ENCODE results near the gene ZBTB5. TPM values are rescaled to one million over a fixed set of nuclear protein-coding genes. Genes with fewer than 3 reads are reported as not detected.

ZBTB5 gene
- total and polyA plus RNA-seq, 2 donors (not counting 3 experiments of a cell fraction or from before 2014, with no cell fraction given) = 10.0 to 13.7 TPM

DNA sequence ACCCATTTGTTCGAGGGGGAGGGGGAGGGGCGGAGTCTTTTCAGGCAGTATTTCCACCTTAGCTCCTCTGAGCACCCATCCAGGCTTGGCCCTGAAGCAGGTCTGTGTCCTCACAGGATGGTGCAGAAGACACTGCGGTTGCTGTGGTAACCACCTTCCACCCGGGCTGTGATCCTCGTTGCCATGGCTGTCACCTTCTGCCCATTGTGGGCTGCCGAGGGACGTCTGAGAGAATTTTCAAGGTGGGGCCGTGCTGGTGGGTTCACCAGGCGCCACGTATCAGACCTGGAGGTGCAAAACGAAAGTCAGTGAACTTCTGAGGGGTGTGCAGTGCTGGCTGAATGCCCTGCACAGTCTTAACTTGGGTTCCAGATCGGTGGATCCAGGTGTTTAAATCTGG is 47.2 kb upstream of the ZBTB5 start:
- TF ChIP-seq MYC (IDR thresholded peaks at IDR 0.05; ENCODE audit: low read depth, low read length) = no peak
- no peak for TF ChIP-seq EZH2 (IDR thresholded peaks at IDR 0.05; ENCODE audit: borderline replicate concordance, low read depth, low read length, severe bottlenecking)
- no peak for TF ChIP-seq GATA2 (IDR thresholded peaks at IDR 0.05; ENCODE audit: insufficient read depth, insufficient read length, low read depth, low read length)
- TF ChIP-seq POLR2A (IDR thresholded peaks at IDR 0.05; ENCODE audit: low read depth, low read length) = no peak
- no peak for TF ChIP-seq FOS (IDR thresholded peaks at IDR 0.05; ENCODE audit: borderline replicate concordance, insufficient read depth, low read length)
- no peak for TF ChIP-seq POLR2AphosphoS5 (IDR thresholded peaks at IDR 0.05; ENCODE audit: insufficient read depth, low read depth, low read length)
- ChIA-PET POLR2A (no interaction called here), CTCF (no interaction called here)
- H3K27ac ChIP-seq (ENCODE audit: insufficient read depth, low read depth, low read length) = no peak overlapping the region
- H3K4me3 ChIP-seq (replicated peaks in 1 of 3; ENCODE audit: insufficient read depth in 1 of 3, low read depth in 1 of 3, low read length in 3 of 3) = no peak overlapping the region
- H3K9ac ChIP-seq (replicated peaks; ENCODE audit: extremely low read depth, insufficient read depth, low read length) = no peak overlapping the region
- no peaks in the 10 kb centered on the region for H3K4me1 ChIP-seq (ENCODE audit: control insufficient read depth, extremely low read depth, insufficient read depth, low read length)
- intact Hi-C loops (cut with micrococcal nuclease) (no loop called here), dilution Hi-C loops (cut with MboI; ENCODE audit: extremely low pct_ligation_motif_present, low sequenced_read_pairs) (no loop called here)
- H3K79me2 ChIP-seq (ENCODE audit: control insufficient read depth, insufficient read depth, low read length) = no peaks in the 10 kb centered on the region
- FAIRE-seq (no peak), DNase-seq (ENCODE audit: low read depth, low spot score) (no peak)
- no peaks in the 10 kb centered on the region for H3K27me3 ChIP-seq (ENCODE audit: control insufficient read depth in 2 of 2, insufficient read depth in 2 of 2, low read length in 2 of 2)
- H4K20me1 ChIP-seq (replicated peaks; ENCODE audit: control insufficient read depth, extremely low read depth, insufficient read depth, low read length) = no peaks in the 10 kb centered on the region
- BruUV-seq (replicated peaks) = no TSS peak
- H3K4me2 ChIP-seq (ENCODE audit: insufficient read depth, low read length) = no peak overlapping the region
- no peaks in the 10 kb centered on the region for H3K9me1 ChIP-seq (replicated peaks; ENCODE audit: control insufficient read depth, extremely low read depth, insufficient read depth, low read length)
- H3K36me3 ChIP-seq (ENCODE audit: control insufficient read depth in 2 of 2, extremely low read depth in 1 of 2, insufficient read depth in 2 of 2, low read length in 2 of 2) = peaks cover 2 to 5% of the 10 kb centered on the region in 2 experiments
- H3K9me3 ChIP-seq (replicated peaks; ENCODE audit: control insufficient read depth, insufficient read depth, low read length) = no peaks in the 10 kb centered on the region
- H2AFZ ChIP-seq (ENCODE audit: low read depth, low read length) = no peak overlapping the region

DNA sequence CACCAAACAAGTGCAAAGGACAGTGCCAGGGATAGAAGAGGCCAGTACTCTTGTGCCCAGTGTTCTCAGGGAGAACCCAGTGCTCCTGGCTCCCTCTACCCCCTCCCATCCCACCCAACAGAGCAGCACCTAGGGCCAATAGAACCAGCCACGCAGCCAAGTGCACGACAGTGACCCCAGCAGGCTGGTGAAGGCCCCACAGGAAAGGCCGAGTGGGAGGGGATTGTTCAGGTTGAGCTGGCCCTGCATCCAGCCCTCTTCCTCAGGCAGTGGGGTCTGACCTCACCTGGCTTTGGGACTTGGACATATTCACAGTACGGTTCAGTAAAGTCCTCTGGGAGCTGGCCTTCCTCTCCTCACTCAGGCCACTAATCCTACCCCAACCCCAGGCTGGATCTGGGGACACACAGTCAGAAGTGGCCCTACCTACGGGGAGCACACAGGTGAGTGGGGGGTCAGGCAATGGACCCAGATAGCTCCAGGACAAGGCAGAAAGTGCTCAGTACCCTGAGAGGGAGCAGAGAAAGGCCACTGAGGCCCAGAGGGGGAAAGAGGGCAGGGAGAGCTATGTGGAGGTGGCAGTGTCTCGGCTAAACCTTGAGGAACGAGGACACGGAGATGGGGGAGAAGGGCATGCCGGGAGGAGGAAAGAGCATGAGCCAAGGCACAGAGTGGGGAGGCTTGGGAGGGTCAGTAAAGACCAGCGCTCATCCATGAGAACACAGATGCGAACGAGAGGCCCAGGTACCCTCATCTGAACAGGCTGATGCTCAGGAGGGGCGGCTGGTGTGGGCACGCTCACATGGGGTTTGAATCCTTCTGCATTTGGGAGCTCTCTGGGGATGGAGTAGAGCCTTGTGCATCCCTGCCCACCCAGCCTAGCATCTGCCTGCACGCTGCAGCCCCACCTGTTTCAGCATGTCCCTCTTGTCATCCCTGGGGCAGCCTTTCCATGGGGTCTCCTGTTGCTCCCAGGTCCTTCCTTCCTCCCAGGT is 46.1 kb upstream of the ZBTB5 start:
- H3K9me3 ChIP-seq (replicated peaks; ENCODE audit: control insufficient read depth, insufficient read depth, low read length) = no peaks in the 10 kb centered on the region
- intact Hi-C loops (cut with micrococcal nuclease) (no loop called here), dilution Hi-C loops (cut with MboI; ENCODE audit: extremely low pct_ligation_motif_present, low sequenced_read_pairs) (no loop called here)
- H3K4me3 ChIP-seq (replicated peaks in 1 of 3; ENCODE audit: insufficient read depth in 1 of 3, low read depth in 1 of 3, low read length in 3 of 3) = no peak overlapping the region
- no peaks in the 10 kb centered on the region for H3K79me2 ChIP-seq (ENCODE audit: control insufficient read depth, insufficient read depth, low read length)
- POLR2A ChIA-PET = interaction anchor here (0.7 kb wide), 1 partner anchor 27 kb away, joined by 3 read pairs; no protein-coding TSS in a partner anchor
- H2AFZ ChIP-seq (ENCODE audit: low read depth, low read length) = no peak overlapping the region
- BruUV-seq (replicated peaks) = no TSS peak
- no peak for TF ChIP-seq POLR2A (IDR thresholded peaks at IDR 0.05; ENCODE audit: low read depth, low read length)
- TF ChIP-seq GATA2 (IDR thresholded peaks at IDR 0.05; ENCODE audit: insufficient read depth, insufficient read length, low read depth, low read length) = no peak
- TF ChIP-seq CTCF (IDR thresholded peaks at IDR 0.05; ENCODE audit: extremely low read depth in 1 of 2, insufficient read depth in 1 of 2, low read depth in 1 of 2, low read length in 2 of 2) = no peak
- TF ChIP-seq POLR2AphosphoS5 (IDR thresholded peaks at IDR 0.05; ENCODE audit: insufficient read depth, low read depth, low read length) = no peak
- no peak for TF ChIP-seq MYC (IDR thresholded peaks at IDR 0.05; ENCODE audit: low read depth, low read length)
- no peaks in the 10 kb centered on the region for H4K20me1 ChIP-seq (replicated peaks; ENCODE audit: control insufficient read depth, extremely low read depth, insufficient read depth, low read length)
- DNase-seq (ENCODE audit: low read depth, low spot score) (no peak), FAIRE-seq (no peak)
- H3K36me3 ChIP-seq (ENCODE audit: control insufficient read depth in 2 of 2, extremely low read depth in 1 of 2, insufficient read depth in 2 of 2, low read length in 2 of 2) = peaks cover 2 to 4% of the 10 kb centered on the region in 2 experiments
- CTCF ChIA-PET = interaction anchor here (0.6 to 1.0 kb wide), 2 partner anchors 97 to 212 kb away, joined by 3 read pairs; no protein-coding TSS in a partner anchor
- no peak overlapping the region for H3K4me2 ChIP-seq (ENCODE audit: insufficient read depth, low read length)
- H3K9me1 ChIP-seq (replicated peaks; ENCODE audit: control insufficient read depth, extremely low read depth, insufficient read depth, low read length) = no peaks in the 10 kb centered on the region
- no peaks in the 10 kb centered on the region for H3K4me1 ChIP-seq (ENCODE audit: control insufficient read depth, extremely low read depth, insufficient read depth, low read length)
- H3K9ac ChIP-seq (replicated peaks; ENCODE audit: extremely low read depth, insufficient read depth, low read length) = no peak overlapping the region
- no peaks in the 10 kb centered on the region for H3K27me3 ChIP-seq (ENCODE audit: control insufficient read depth in 2 of 2, insufficient read depth in 2 of 2, low read length in 2 of 2)
- no peak overlapping the region for H3K27ac ChIP-seq (ENCODE audit: insufficient read depth, low read depth, low read length)

Measured in endothelial cell of umbilical vein (primary cell).